Measurements from ENCODE around the gene MTX2.
"Not testable (repeated sequence)": the region's sequence is repeated elsewhere in the genome, so short reads cannot be mapped to it uniquely, and the experiment has no call there.

Gene MTX2

DNA sequence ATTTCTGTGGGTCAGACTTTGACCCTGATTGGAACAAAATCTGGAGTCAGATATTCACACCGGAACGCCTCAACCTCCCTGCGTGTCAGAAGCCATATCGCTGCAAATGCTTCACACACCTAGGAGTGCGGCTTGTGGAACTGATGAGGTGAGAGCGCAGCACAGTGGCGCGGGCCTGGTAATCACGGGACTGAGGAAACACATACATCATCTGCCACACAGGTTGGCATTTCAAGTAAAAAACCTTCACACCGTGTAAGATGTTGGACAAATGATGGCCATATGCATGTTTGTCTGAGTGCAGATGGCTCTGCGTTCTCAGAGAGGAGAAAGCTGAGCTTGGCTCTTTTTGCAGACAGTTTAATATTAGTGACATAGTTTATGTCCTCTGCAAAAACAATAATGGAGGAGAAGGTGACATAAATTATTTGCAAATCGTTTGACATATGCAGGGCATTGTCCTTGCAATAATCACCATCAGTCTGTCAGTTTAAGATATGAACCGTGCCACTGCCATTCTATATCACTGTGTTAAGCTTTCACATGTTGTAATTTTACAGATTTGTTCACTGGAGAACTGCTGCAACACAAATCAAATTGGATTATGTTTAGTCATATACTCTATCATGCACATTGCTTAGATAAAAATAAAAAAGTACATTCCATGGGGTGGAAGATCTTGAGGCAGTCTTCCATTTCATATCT is 101.4 kb downstream of the MTX2 start:
- Histone ChIP-seq H3K27ac (ENCODE audit: low read length) (no peak overlapping the region), H3K27me3 (ENCODE audit: control insufficient read depth in 1 of 2, insufficient read depth in 2 of 2, low read length in 2 of 2) (no peaks in the 10 kb centered on the region), H3K9ac (ENCODE audit: low read length in 2 of 2) (no peak overlapping the region), H3K4me1 (ENCODE audit: control insufficient read depth, insufficient read depth, low read length) (no peaks in the 10 kb centered on the region), H3K9me3 (ENCODE audit: control insufficient read depth in 2 of 2, low read length in 2 of 2) (peaks cover 0 to 3% of the 10 kb centered on the region in 2 donors), H3K4me3 (ENCODE audit: low read length in 2 of 2) (no peak overlapping the region), H3K36me3 (ENCODE audit: control insufficient read depth in 2 of 2, insufficient read depth in 2 of 2, low read length in 2 of 2) (no peaks in the 10 kb centered on the region)

DNA sequence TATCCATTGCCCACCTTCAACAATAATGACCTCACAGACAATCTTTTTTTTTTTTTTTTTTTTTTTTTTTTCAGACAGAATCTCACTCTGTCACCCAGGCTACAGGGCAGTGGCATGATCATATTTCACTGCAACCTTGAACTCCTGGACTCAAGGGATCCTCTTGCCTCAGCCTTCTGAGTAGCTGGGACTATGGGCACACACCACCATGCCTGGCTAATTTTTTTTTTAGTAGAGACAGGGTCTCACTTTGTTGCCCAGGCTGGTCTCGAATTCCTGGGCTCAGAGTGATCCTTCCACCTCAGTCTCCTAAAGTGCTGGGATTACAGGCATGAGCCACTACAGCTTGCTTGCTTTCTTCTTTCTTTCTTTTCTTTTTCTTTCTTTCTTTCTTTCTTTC is 103.9 kb downstream of the MTX2 start:
- not testable (repeated sequence) for H3K9me3 ChIP-seq (ENCODE audit: control insufficient read depth in 2 of 2, low read length in 2 of 2); H3K4me3 ChIP-seq (ENCODE audit: low read length in 2 of 2); H3K36me3 ChIP-seq (ENCODE audit: control insufficient read depth in 2 of 2, insufficient read depth in 2 of 2, low read length in 2 of 2); H3K9ac ChIP-seq (ENCODE audit: low read length in 2 of 2); H3K27ac ChIP-seq (ENCODE audit: low read length); H3K27me3 ChIP-seq (ENCODE audit: control insufficient read depth in 1 of 2, insufficient read depth in 2 of 2, low read length in 2 of 2); H3K4me1 ChIP-seq (ENCODE audit: control insufficient read depth, insufficient read depth, low read length)

DNA sequence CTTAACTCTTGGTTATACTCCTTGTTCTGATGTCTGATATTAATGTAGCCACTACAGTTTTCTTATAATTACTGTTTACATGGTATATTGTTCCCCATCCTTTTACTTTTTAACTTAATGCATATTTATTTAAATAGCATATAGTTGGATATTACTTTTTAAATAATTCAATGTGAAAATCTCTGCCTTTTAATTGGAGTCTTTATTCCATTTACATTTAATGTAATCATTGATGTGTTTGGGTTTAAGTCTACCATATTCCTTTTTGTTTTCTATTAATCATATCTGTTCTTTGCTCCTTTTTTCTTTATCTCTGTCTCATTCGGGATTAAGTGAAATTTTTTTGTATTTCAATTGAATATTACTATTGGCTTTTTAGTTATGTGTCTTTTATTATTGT is 109.1 kb downstream of the MTX2 start:
- H3K9me3 ChIP-seq (ENCODE audit: control insufficient read depth in 2 of 2, low read length in 2 of 2) = peaks cover 0 to 6% of the 10 kb centered on the region in 2 donors
- no peaks in the 10 kb centered on the region for H3K36me3 ChIP-seq (ENCODE audit: control insufficient read depth in 2 of 2, insufficient read depth in 2 of 2, low read length in 2 of 2)
- H3K4me1 ChIP-seq (ENCODE audit: control insufficient read depth, insufficient read depth, low read length) = no peaks in the 10 kb centered on the region
- H3K4me3 ChIP-seq (ENCODE audit: low read length in 2 of 2) = no peak overlapping the region
- no peak overlapping the region for H3K9ac ChIP-seq (ENCODE audit: low read length in 2 of 2)
- H3K27me3 ChIP-seq (ENCODE audit: control insufficient read depth in 1 of 2, insufficient read depth in 2 of 2, low read length in 2 of 2) = no peaks in the 10 kb centered on the region
- H3K27ac ChIP-seq (ENCODE audit: low read length) = no peak overlapping the region

DNA sequence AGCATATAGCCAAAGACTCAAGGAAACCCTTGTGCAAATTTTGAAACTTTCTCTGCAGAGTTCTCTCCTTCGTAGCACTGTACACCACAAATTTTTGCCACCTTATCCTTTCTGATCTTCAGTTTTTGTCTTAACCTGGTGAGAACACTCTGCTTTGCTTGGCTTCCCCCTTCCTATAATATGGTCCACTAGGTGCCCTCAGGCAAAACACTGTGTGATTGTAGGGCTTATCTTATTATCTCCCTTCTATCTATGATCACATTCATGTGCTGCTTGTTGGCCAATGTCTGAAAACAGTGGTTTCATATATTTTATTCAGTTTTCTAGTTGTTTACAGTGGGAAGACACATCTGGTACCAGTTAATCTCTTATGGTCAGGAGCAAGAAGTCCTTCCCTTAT is 111.1 kb downstream of the MTX2 start:
- Histone ChIP-seq H3K9me3 (ENCODE audit: control insufficient read depth in 2 of 2, low read length in 2 of 2) (peaks cover 0 to 6% of the 10 kb centered on the region in 2 donors), H3K4me3 (ENCODE audit: low read length in 2 of 2) (no peak overlapping the region), H3K27me3 (ENCODE audit: control insufficient read depth in 1 of 2, insufficient read depth in 2 of 2, low read length in 2 of 2) (no peaks in the 10 kb centered on the region), H3K27ac (ENCODE audit: low read length) (no peak overlapping the region), H3K36me3 (ENCODE audit: control insufficient read depth in 2 of 2, insufficient read depth in 2 of 2, low read length in 2 of 2) (no peaks in the 10 kb centered on the region), H3K4me1 (ENCODE audit: control insufficient read depth, insufficient read depth, low read length) (no peaks in the 10 kb centered on the region), H3K9ac (ENCODE audit: low read length in 2 of 2) (no peak overlapping the region)

DNA sequence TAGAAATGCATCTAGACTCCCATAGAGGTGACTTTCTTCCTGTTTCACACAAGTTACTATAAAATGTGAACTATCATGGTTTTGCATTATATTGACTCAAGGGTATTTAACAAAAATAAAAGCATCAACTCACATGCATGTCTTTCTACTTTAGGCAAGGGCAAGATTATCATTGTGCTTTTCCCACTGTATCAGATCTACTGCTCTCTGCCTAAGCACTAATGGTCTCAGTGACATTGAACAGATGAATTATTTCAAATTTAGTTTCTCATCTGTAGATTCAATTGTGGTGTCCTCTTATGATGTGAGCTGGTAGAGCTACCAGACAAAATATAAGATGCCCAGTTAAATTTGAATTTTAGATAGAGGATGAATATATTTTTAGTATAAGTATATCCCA is 113.9 kb downstream of the MTX2 start:
- H3K36me3 ChIP-seq (ENCODE audit: control insufficient read depth in 2 of 2, insufficient read depth in 2 of 2, low read length in 2 of 2) = no peaks in the 10 kb centered on the region
- H3K9me3 ChIP-seq (ENCODE audit: control insufficient read depth in 2 of 2, low read length in 2 of 2) = peaks cover 0 to 3% of the 10 kb centered on the region in 2 donors
- no peak overlapping the region for H3K4me3 ChIP-seq (ENCODE audit: low read length in 2 of 2)
- no peaks in the 10 kb centered on the region for H3K27me3 ChIP-seq (ENCODE audit: control insufficient read depth in 1 of 2, insufficient read depth in 2 of 2, low read length in 2 of 2)
- no peak overlapping the region for H3K9ac ChIP-seq (ENCODE audit: low read length in 2 of 2)
- no peak overlapping the region for H3K27ac ChIP-seq (ENCODE audit: low read length)
- H3K4me1 ChIP-seq (ENCODE audit: control insufficient read depth, insufficient read depth, low read length) = no peaks in the 10 kb centered on the region

DNA sequence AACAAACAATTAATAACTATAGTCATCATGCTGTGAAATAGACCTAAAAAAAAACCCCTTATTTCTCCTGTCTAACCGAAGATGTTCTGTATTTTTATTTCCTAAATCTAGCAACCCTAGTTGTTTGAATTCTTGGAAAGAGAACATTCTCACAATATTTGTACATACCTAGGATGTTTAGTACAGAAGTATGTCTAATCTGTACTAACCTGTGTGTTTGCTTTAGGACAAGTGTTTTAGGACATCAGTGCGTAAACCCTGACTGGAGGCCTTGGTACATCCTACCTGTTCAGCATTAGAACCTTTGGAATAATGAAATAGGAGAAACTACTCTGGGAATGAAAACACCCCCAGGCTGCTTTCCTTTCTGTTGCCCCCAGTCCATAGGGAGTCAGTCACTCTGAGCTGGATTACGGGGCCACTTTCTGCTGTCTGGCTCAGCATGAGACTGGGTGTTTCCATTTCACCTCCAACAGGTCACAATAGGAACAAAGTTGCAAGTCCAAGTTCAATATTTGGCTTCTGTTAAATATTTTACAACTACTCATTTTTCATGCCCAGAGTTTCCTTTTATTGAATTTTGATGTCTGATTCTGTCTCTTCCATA is 114.7 kb downstream of the MTX2 start:
- Histone ChIP-seq H3K9ac (ENCODE audit: low read length in 2 of 2) (no peak overlapping the region), H3K4me3 (ENCODE audit: low read length in 2 of 2) (no peak overlapping the region), H3K9me3 (ENCODE audit: control insufficient read depth in 2 of 2, low read length in 2 of 2) (peaks cover 0 to 2% of the 10 kb centered on the region in 2 donors), H3K4me1 (ENCODE audit: control insufficient read depth, insufficient read depth, low read length) (no peaks in the 10 kb centered on the region), H3K36me3 (ENCODE audit: control insufficient read depth in 2 of 2, insufficient read depth in 2 of 2, low read length in 2 of 2) (no peaks in the 10 kb centered on the region), H3K27me3 (ENCODE audit: control insufficient read depth in 1 of 2, insufficient read depth in 2 of 2, low read length in 2 of 2) (no peaks in the 10 kb centered on the region), H3K27ac (ENCODE audit: low read length) (no peak overlapping the region)

DNA sequence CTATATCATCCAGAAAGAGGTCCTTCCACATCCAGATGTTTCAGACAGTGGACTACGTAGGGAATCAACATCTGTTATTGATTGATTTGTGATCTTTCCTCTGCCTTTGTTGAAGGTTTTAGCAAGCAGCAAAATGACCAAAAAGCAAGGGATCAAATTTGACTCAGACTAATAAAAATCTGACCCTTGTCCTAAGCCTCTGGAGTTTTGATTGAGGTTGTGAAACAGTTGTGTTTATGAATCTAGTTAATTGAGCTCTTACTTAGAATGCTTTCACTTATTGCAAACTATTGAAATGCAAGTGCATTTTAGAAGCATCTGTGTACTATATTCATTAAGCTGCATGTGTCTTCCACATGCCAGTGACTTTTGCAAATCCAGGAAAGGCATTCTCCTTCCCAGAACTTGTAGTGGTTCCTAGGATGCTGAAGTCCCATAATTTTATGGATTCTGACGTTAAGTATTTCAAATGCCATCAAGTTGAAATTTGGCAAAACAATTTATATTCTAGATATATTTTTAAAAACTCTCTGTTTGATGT is 116.0 kb downstream of the MTX2 start:
- Histone ChIP-seq H3K4me1 (ENCODE audit: control insufficient read depth, insufficient read depth, low read length) (no peaks in the 10 kb centered on the region), H3K36me3 (ENCODE audit: control insufficient read depth in 2 of 2, insufficient read depth in 2 of 2, low read length in 2 of 2) (no peaks in the 10 kb centered on the region), H3K27me3 (ENCODE audit: control insufficient read depth in 1 of 2, insufficient read depth in 2 of 2, low read length in 2 of 2) (no peaks in the 10 kb centered on the region), H3K27ac (ENCODE audit: low read length) (no peak overlapping the region), H3K9ac (ENCODE audit: low read length in 2 of 2) (no peak overlapping the region), H3K9me3 (ENCODE audit: control insufficient read depth in 2 of 2, low read length in 2 of 2) (no peaks in the 10 kb centered on the region), H3K4me3 (ENCODE audit: low read length in 2 of 2) (no peak overlapping the region)

DNA sequence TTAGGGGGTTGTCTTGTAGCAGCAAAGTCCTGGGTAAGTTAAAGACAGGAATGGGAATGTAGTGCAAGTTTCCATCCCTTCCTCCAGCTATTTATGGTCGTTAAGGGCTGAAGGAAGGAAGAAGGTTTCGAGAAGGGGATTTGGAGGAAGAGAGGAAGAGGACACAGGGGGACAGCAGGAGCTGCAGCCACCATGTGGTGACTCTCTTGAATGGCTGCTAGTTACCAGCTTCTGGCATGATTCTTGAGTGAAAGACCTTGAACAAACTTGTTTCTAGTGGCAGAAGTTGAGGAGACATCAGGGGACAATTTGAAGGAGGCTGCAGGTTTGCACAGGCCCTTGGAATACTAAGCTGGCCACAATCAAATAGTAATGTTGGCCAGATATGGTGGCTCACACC is 116.6 kb downstream of the MTX2 start:
- Histone ChIP-seq H3K4me3 (ENCODE audit: low read length in 2 of 2) (no peak overlapping the region), H3K27ac (ENCODE audit: low read length) (no peak overlapping the region), H3K4me1 (ENCODE audit: control insufficient read depth, insufficient read depth, low read length) (no peaks in the 10 kb centered on the region), H3K9ac (ENCODE audit: low read length in 2 of 2) (no peak overlapping the region), H3K36me3 (ENCODE audit: control insufficient read depth in 2 of 2, insufficient read depth in 2 of 2, low read length in 2 of 2) (no peaks in the 10 kb centered on the region), H3K27me3 (ENCODE audit: control insufficient read depth in 1 of 2, insufficient read depth in 2 of 2, low read length in 2 of 2) (no peaks in the 10 kb centered on the region), H3K9me3 (ENCODE audit: control insufficient read depth in 2 of 2, low read length in 2 of 2) (no peaks in the 10 kb centered on the region)

Data from stomach smooth muscle (tissue), 2 donors.